Neural cell (in vitro differentiated cells): Measurements from ENCODE around the gene TMEM200B.

Source experiments
- CTCF ChIP-seq: fragments of 450-650 bp; IDR thresholded peaks from 2 replicates; pipeline ENCODE4 v1.5.1; 2014; ENCODE audit warnings: antibody characterized with exemption, mild to moderate bottlenecking, moderate library complexity; ENCODE audit not compliant: poor library complexity, severe bottlenecking
- EZH2 ChIP-seq: fragments of 200-600, 300-800 bp; shearing (Covaris generic), sonication (generic); IDR thresholded peaks from 2 replicates; pipeline ENCODE4 v1.6.1; 2014; ENCODE audit warnings: antibody characterized with exemption, low read length, borderline replicate concordance, mild to moderate bottlenecking; ENCODE audit not compliant: insufficient read depth, poor library complexity, severe bottlenecking
- MXI1 ChIP-seq: fragments of 450-650 bp; conservative IDR thresholded peaks from 2 replicates; pipeline ENCODE4 v1.6.1; 2014; ENCODE audit warnings: antibody characterized with exemption, mild to moderate bottlenecking; ENCODE audit not compliant: poor library complexity, severe bottlenecking
- POLR2AphosphoS5 ChIP-seq: IDR thresholded peaks from 2 replicates; pipeline ENCODE4 v1.6.1; 2012
- RAD21 ChIP-seq: fragments of 450-650 bp; conservative IDR thresholded peaks from 2 replicates; pipeline ENCODE4 v1.6.1; 2014; ENCODE audit warnings: antibody characterized with exemption, mild to moderate bottlenecking, moderate library complexity
- REST ChIP-seq: IDR thresholded peaks from 2 replicates; pipeline ENCODE4 v1.6.1; 2012; ENCODE audit warnings: borderline replicate concordance
- TAF1 ChIP-seq: IDR thresholded peaks from 2 replicates; pipeline ENCODE4 v1.6.1; 2012; ENCODE audit warnings: low read depth

- TF ChIP-seq CTCF (no peak), POLR2AphosphoS5 (no peak), REST (no peak), EZH2 (no peak), RAD21 (no peak), MXI1 (no peak), TAF1 (no peak)
These were observed 44.2 kb upstream of the TMEM200B start for GRCh38 chr1:29167904-29168303.
